ENCODE results near the gene FICD.
A peak's percentile ranks its signal among the peaks of the same experiment; 100 is the strongest.

The FICD gene

GRCh38 chr12:108567406-108568337 lies 52.6 kb downstream of the FICD start:
- no peak for DNase-seq
- ATAC-seq = no peak

GRCh38 chr12:108568338-108569154 lies 53.5 kb downstream of the FICD start:
- DNase-seq = peak; percentile 57
- ATAC-seq = peak; percentile 90

All from stimulated activated naive CD8-positive, alpha-beta T cell treated with anti-CD3 and anti-CD28 coated beads, Interleukin-15, Interleukin-2, amounts not matched to agents 100 U/mL and 50 U/mL, for 24 hours (primary cell).